Muscle layer of colon (tissue), 2 donors: ENCODE measurements around the gene WFDC9.
"Not testable (repeated sequence)": the region's sequence is repeated elsewhere in the genome, so short reads cannot be mapped to it uniquely, and the experiment has no call there.

Experiments used
- H3K27ac ChIP-seq: one replicate; pipeline ENCODE4 v1.7.0; 2013; ENCODE audit warnings: low read depth, mild to moderate bottlenecking, low read length, moderate library complexity
- H3K27me3 ChIP-seq, 2 donors: one replicate each; pipeline ENCODE4 v1.7.0; 2013; ENCODE audit warnings: low read length in 2 of 2, mild to moderate bottlenecking in 2 of 2; ENCODE audit not compliant: insufficient read depth in 2 of 2, control insufficient read depth in 1 of 2
- H3K36me3 ChIP-seq: one replicate; pipeline ENCODE4 v1.7.0; 2013; ENCODE audit warnings: mild to moderate bottlenecking, low read length; ENCODE audit not compliant: insufficient read depth
- H3K4me1 ChIP-seq: one replicate; pipeline ENCODE4 v1.7.0; 2013; ENCODE audit warnings: mild to moderate bottlenecking, low read length; ENCODE audit not compliant: insufficient read depth
- H3K4me3 ChIP-seq, 2 donors: one replicate each; pipeline ENCODE4 v1.7.0; 2013; ENCODE audit warnings: low read length in 2 of 2, low read depth in 1 of 2, mild to moderate bottlenecking in 1 of 2, moderate library complexity in 1 of 2
- H3K9ac ChIP-seq: one replicate; pipeline ENCODE4 v1.7.0; 2013; ENCODE audit warnings: low read length
- H3K9me3 ChIP-seq: one replicate; pipeline ENCODE4 v1.7.0; 2013; ENCODE audit warnings: mild to moderate bottlenecking, low read length
- donor health status: abdominal sarcoma.
- donor health status: Adenocarcinoma of cecum.

The WFDC9 gene

DNA sequence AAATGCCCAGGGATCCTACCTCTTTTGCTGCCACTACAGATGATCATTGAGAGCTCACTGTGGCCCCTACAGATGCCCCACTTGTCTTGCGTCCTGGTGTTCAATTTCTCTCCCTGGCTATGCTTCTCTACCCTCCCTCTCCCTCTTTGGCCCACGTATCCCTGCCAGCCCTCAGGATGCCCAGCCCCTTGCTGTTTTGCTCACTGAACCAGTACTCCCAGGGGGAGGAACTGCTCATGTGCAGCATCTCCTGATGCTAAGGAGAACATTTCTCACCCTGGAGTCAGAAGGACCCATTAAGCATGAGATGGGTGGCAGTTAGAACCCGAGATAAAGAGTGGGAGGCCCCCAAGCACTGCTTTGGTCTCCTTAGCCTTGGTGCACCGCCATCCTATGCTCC is at the start of gene WFDC9:
WFDC9 (minus strand) TSS at position 101 of the 400 bp plus-strand sequence. CDS start 21,103 bp downstream, outside the sequence.
- Histone ChIP-seq H3K36me3 (no peaks in the 10 kb centered on the region), H3K9ac (no peak within 1 kb of the TSS), H3K4me1 (no peaks in the 10 kb centered on the region), H3K4me3 (no peak within 1 kb of the TSS), H3K27me3 (no peaks in the 10 kb centered on the region), H3K27ac (no peak within 1 kb of the TSS), H3K9me3 (no peaks in the 10 kb centered on the region)

DNA sequence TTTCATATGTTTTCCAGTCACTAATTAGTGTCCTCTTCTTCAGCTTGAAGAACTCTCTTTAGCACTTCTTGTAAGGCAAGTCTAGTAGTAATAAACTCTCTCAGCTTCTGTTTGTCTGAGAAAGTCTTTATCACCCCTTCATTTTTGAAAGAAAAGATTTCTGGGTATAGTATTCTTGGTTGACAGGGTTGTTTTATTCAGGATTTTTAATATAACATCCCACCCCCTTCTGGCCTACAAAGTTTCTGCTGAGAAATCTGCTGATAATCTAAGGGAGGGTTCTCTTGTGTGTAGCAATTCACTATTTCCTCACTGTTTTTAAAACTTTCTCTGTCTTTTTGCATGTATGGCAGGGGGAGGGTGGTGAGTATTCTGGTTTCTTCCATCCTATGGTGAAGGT is 48.6 kb upstream of the WFDC9 start:
- Histone ChIP-seq H3K9ac (no peak overlapping the region), H3K27me3 (no peaks in the 10 kb centered on the region), H3K4me3 (no peak overlapping the region), H3K27ac (no peak overlapping the region), H3K36me3 (no peaks in the 10 kb centered on the region), H3K4me1 (no peaks in the 10 kb centered on the region), H3K9me3 (peaks cover 12% of the 10 kb centered on the region)

DNA sequence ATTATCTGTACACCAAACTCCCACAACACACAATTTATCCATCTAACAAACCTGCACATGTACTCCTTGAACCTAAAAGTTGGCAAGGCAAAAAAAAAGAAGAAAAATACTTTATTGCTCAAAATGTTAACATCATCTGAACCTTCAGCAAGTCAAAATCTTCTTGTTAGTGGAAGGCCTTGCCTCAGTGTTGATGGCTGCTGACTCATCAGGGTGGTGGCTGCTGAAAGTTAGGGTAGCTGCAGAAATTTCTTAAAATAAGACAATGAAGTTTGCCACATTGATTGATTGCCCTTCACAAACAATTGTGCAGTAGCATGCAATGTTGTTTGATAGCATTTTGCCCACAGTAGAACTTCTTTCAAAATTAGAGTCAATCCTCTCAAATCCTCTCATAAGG is 41.7 kb upstream of the WFDC9 start:
- H3K4me1 ChIP-seq: no peaks in the 10 kb centered on the region
- no peak overlapping the region for H3K27ac ChIP-seq
- no peaks in the 10 kb centered on the region for H3K36me3 ChIP-seq
- no peak overlapping the region for H3K9ac ChIP-seq
- H3K9me3 ChIP-seq: no peaks in the 10 kb centered on the region
- no peak overlapping the region for H3K4me3 ChIP-seq
- no peaks in the 10 kb centered on the region for H3K27me3 ChIP-seq

- H3K9ac ChIP-seq: no peak within 1 kb of the TSS
These were observed 39.1 kb upstream of the WFDC9 start, which contains the start of gene WFDC11 for GRCh38 chr20:45670139-45670538. Gene WFDC11, minus strand, starts transcription at chr20:45670239. Its CDS starts 19,639 bp downstream, at chr20:45650600.

DNA sequence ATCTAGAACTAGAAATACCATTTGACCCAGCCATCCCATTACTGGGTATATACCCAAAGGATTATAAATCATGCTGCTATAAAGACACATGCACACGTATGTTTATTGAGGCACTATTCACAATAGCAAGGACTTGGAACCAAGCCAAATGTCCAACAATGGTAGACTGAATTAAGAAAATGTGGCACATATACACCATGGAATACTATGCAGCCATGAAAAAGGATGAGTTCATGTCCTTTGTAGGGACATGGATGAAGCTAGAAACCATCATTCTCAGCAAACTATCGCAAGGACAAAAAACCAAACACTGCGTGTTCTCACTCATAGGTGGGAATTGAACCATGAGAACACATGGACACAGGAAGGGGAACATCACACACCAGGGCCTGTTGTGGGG is 26.0 kb upstream of the WFDC9 start:
- H3K9me3 ChIP-seq, H3K27me3 ChIP-seq, H3K4me1 ChIP-seq, H3K36me3 ChIP-seq, H3K4me3 ChIP-seq, H3K9ac ChIP-seq, H3K27ac ChIP-seq: not testable (repeated sequence)

More at GRCh38 chr20:45670139-45670538, 39.1 kb upstream of the WFDC9 start, which contains the start of gene WFDC11:
- Histone ChIP-seq H3K36me3 (no peaks in the 10 kb centered on the region), H3K27me3 (no peaks in the 10 kb centered on the region), H3K9me3 (no peaks in the 10 kb centered on the region), H3K4me1 (no peaks in the 10 kb centered on the region), H3K4me3 (no peak within 1 kb of the TSS), H3K27ac (no peak within 1 kb of the TSS)

DNA sequence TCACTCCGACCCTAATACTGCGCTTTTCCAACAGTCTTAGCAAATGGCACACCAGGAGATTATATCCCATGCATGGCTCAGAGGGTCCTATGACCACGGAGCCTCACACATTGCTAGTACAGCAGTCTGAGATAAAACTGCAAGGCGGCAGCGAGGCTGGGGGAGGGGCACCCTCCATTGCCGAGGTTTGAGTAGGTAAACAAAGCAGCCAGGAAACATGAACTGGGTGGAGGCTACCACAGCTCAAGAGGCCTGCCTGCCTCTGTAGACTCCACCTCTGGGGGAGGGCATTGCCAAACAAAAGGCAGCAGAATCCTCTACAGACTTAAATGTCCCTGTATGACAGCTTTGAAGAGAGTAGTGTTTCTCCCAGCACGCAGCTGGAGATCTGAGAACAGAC is 20.6 kb upstream of the WFDC9 start:
- not testable (repeated sequence) for H3K36me3 ChIP-seq, H3K27ac ChIP-seq, H3K9me3 ChIP-seq, H3K4me1 ChIP-seq, H3K9ac ChIP-seq, H3K4me3 ChIP-seq, H3K27me3 ChIP-seq

DNA sequence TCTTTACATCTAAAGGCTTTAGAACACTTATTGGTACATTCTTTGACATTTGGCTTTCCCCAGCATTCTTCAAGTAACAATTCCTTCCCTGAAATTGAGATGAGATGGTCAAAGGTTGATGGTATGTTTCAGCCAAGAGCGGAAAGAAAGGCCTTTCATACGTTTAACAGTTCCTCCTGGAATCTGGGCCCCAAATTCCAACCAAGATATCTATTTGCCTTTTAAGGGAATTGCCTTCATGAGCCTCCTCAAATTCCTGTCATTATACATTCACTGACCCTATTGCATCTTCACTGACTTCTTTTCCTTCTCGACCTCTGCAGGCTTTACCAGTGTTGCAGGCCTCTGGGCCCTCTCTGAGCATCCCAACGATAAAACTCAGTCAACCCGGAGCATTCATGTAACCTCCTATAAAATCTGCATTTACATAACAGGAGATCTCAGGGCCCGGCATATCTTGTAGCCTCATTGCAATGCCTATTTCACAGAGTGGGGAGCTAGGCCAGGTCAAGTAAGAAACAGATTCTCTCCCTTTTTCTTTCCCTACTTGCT is 18.3 kb upstream of the WFDC9 start:
- Histone ChIP-seq H3K9me3 (no peaks in the 10 kb centered on the region), H3K4me1 (no peaks in the 10 kb centered on the region), H3K27me3 (no peaks in the 10 kb centered on the region), H3K4me3 (no peak overlapping the region), H3K36me3 (no peaks in the 10 kb centered on the region), H3K9ac (no peak overlapping the region), H3K27ac (no peak overlapping the region)

DNA sequence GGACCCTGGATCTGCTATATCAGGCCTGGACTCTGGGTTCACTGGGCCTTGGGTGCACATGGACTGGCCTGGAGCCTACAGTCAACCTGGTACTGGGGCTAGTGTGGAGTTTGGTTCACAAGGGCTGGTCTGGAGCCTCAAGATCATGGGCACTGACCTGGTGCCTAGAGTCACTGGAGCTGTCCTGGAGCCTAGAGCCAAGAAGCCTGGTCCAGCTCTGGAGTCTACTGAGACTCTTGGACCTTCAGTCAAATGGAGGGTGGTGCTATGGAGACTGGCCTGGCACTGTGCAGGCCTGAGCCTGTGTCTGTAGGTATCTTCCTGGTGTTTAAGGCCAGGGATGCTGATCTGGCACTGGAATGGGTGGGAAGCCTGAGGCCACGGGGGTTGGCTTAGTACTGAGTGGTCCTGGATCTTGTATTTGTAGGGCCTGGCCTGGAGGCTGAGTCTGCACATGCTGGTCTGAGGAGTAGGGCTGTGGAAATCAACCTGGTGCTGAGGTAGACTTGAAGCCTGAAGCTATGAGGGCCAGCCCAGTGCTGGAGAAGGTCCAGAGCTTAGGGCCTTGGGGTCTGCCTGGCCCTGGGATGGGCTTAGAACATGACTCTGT is 16.5 kb upstream of the WFDC9 start:
- H3K4me3 ChIP-seq: no peak overlapping the region
- no peaks in the 10 kb centered on the region for H3K9me3 ChIP-seq
- H3K4me1 ChIP-seq: no peaks in the 10 kb centered on the region
- H3K36me3 ChIP-seq: no peaks in the 10 kb centered on the region
- no peaks in the 10 kb centered on the region for H3K27me3 ChIP-seq
- H3K9ac ChIP-seq: no peak overlapping the region
- no peak overlapping the region for H3K27ac ChIP-seq

DNA sequence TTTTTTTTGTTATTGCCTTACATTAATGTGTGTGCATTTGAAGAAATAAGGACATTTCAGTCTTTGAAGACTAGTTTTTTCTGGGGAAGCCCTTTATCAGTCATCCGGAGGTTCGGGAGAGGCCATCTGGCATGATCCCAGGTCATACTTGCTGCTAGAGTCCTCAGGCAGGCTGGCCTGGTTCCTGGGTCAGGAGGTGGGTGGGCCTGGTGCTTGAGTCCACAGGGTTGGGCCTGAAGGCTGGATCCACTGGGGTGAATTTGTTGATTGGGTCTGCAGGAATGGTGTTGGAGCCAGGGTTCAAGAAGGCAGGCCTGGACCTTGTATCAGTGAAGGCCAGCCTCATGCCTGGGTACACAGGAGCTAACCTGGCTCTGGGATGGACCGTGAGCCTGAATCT is 15.8 kb upstream of the WFDC9 start:
- no peak overlapping the region for H3K4me3 ChIP-seq
- no peaks in the 10 kb centered on the region for H3K27me3 ChIP-seq
- no peak overlapping the region for H3K9ac ChIP-seq
- no peaks in the 10 kb centered on the region for H3K4me1 ChIP-seq
- H3K27ac ChIP-seq: no peak overlapping the region
- H3K36me3 ChIP-seq: no peaks in the 10 kb centered on the region
- H3K9me3 ChIP-seq: no peaks in the 10 kb centered on the region

- H3K27ac ChIP-seq, H3K4me3 ChIP-seq, H3K4me1 ChIP-seq, H3K27me3 ChIP-seq, H3K36me3 ChIP-seq, H3K9ac ChIP-seq, H3K9me3 ChIP-seq: not testable (repeated sequence)
These were observed 14.8 kb upstream of the WFDC9 start for GRCh38 chr20:45645869-45646268.

GRCh38 chr20:45641076-45641475 is 10.0 kb upstream of the WFDC9 start:
- not testable (repeated sequence) for H3K4me3 ChIP-seq, H3K9me3 ChIP-seq, H3K36me3 ChIP-seq, H3K27ac ChIP-seq, H3K9ac ChIP-seq, H3K27me3 ChIP-seq, H3K4me1 ChIP-seq

GRCh38 chr20:45639687-45640086 is 8.6 kb upstream of the WFDC9 start:
- H3K4me3 ChIP-seq: no peak overlapping the region
- no peaks in the 10 kb centered on the region for H3K27me3 ChIP-seq
- no peak overlapping the region for H3K9ac ChIP-seq
- no peak overlapping the region for H3K27ac ChIP-seq
- H3K9me3 ChIP-seq: no peaks in the 10 kb centered on the region
- H3K4me1 ChIP-seq: no peaks in the 10 kb centered on the region
- H3K36me3 ChIP-seq: no peaks in the 10 kb centered on the region
